GM12875 (cell line): Measurements from ENCODE around the gene ATXN10.
"Not testable (repeated sequence)": the region's sequence is repeated elsewhere in the genome, so short reads cannot be mapped to it uniquely, and the experiment has no call there.

Experiments
- H3K4me3 ChIP-seq: one replicate; pipeline ENCODE4 v1.5.1; 2011; ENCODE audit warnings: low read depth, low read length, control low read depth
- TF ChIP-seq, protein P1 (sequence below): IDR thresholded peaks from 2 replicates; pipeline ENCODE4 v1.5.1; 2011; ENCODE audit warnings: low read depth, mild to moderate bottlenecking, control low read depth, inconsistent platforms, low read length, moderate library complexity, borderline replicate concordance; ENCODE audit not compliant: insufficient read depth

Gene ATXN10

DNA sequence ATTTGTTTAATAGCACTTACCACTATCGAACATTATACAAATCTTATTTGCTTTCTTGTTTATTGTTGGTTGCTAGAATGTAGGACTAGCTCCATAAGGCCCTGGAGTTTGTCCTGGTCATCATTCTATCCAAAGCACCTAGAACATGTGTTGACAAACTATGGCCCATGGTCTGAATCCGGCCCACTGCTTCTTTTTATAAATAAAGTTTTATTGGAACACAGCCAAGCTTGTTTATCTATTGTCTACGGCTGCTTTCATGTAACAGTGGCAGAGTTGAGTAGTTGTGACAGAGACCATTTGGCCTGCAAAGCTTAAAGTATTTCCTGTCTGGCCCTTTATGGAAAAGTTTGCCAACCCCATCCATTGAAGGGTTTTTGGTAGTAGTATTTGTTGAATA lies 38.8 kb downstream of the ATXN10 start:
- no peak overlapping the region for H3K4me3 ChIP-seq
- TF ChIP-seq, protein P1, sequence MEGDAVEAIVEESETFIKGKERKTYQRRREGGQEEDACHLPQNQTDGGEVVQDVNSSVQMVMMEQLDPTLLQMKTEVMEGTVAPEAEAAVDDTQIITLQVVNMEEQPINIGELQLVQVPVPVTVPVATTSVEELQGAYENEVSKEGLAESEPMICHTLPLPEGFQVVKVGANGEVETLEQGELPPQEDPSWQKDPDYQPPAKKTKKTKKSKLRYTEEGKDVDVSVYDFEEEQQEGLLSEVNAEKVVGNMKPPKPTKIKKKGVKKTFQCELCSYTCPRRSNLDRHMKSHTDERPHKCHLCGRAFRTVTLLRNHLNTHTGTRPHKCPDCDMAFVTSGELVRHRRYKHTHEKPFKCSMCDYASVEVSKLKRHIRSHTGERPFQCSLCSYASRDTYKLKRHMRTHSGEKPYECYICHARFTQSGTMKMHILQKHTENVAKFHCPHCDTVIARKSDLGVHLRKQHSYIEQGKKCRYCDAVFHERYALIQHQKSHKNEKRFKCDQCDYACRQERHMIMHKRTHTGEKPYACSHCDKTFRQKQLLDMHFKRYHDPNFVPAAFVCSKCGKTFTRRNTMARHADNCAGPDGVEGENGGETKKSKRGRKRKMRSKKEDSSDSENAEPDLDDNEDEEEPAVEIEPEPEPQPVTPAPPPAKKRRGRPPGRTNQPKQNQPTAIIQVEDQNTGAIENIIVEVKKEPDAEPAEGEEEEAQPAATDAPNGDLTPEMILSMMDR = no peak

DNA sequence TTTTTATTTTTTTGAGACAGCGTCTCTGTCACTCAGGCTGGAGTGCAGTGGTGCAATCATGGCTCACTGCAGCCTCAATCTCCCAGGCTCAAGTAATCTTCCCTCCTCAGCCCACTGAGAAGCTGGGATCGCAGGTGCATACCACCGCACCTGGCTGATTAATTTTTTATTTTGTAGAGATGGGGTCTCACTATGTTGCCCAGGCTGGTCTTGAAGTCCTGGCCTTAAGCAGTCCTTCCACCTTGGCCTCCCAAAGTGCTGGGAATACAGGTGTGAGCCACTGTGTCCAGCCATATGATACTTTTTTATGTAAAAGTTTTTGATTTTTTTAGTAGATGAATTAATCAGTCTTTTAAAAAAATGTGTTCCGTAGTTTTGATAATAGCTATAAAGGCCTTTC lies 42.8 kb downstream of the ATXN10 start:
- H3K4me3 ChIP-seq = not testable (repeated sequence)

DNA sequence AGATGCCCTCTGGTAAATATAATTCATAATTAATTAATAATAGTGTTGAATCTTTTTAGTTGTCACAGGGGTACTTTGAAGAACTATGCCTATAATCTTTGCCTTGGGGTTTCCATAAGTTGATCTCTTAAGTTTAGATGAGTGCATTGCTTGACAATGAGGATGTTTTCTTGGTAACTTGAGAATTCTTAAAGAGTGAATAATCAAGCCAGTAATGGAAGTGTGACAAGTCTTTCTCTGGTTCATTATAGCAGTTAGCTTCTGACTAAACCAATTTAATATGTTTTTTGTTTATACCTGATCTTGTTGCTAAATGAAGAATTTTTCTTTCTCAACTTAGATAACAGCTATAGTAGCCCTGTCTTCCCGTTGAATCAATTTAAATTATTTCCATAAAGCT lies 46.2 kb downstream of the ATXN10 start:
- TF ChIP-seq, protein P1 = no peak
- H3K4me3 ChIP-seq = no peak overlapping the region

DNA sequence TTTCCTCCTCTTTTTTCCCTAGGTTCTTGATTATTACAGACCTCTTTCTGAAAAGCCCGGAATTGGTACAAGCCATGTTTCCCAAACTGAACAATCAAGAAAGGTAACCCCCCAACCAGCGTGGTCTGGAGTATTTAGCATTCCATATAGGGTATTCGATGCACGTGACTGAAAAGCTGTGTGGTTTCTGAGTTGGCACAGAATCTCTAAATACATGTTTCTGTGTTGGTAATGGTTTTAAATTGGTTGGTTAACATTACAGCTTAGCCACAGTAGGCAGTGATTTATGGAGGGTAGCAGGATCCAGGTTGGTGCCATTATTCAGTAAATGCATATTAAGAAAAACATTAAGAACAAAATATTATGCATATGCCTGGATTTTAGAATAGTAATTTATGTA lies 46.8 kb downstream of the ATXN10 start:
- TF ChIP-seq, protein P1 = no peak
- H3K4me3 ChIP-seq = no peak overlapping the region

DNA sequence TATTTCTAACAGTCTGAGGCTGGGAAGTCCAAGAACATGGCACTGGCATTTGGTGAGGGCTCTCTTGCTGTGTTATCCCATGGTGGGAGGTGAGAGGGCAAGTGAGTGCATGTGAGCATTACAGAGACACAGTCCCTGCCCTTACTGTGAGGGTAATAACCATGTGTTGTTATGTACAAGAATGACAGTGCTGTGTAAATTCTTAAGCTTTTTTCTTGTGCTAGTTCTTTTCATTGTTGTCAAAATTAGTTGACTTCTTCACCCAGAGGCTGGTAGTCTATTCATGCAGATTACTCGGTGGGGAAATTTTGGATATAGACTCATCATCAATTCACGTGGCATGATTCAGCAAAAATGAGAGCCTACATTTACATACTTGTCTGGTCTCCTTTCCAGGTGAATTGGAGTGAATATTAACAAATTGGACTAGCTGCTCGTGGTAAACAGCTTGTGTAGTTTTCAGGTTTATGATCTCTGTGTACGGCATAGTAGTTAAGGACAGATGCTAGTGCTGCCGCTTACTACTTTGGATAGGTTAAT lies 49.3 kb downstream of the ATXN10 start:
- H3K4me3 ChIP-seq = no peak overlapping the region
- TF ChIP-seq, protein P1 = no peak

DNA sequence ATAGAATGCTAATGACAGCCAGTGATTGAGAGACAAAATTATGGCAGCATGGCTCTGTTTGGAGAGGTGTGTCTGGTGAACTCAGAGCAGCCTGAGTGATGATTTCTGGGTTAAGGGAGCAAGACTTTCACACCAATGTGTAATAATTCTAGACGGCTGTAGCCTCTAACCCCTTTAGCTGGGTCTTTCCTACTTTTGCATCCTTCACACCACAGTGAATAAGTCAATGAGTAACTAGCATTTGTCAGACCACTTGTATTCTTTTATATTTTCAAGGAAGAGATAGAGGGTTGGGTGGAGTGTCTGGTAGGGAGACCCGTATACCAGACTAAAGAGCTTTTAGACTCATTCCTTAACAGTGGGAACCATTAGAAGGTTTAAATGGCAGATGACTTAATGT lies 50.4 kb downstream of the ATXN10 start:
- H3K4me3 ChIP-seq = no peak overlapping the region
- TF ChIP-seq, protein P1 = no peak

DNA sequence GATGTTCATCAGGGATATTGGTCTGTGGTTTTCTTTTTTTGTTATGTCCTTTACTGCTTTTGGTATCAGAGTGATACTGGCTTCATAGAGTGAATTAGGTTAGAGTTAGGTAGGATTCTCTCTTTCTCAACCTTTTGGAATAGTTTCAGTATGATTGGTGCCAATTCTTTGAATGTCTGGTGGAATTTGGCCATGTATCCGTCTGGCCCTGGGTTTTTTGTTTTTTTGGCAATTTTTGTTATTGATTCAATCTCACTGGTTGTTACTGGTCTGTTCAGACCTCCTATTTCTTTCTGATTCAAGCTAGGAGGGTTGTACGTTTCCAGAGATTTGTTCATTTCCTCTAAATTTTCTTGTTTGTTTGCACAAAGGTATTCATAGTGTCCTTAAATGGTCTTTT lies 54.4 kb downstream of the ATXN10 start:
- TF ChIP-seq, protein P1 = no peak
- no peak overlapping the region for H3K4me3 ChIP-seq

DNA sequence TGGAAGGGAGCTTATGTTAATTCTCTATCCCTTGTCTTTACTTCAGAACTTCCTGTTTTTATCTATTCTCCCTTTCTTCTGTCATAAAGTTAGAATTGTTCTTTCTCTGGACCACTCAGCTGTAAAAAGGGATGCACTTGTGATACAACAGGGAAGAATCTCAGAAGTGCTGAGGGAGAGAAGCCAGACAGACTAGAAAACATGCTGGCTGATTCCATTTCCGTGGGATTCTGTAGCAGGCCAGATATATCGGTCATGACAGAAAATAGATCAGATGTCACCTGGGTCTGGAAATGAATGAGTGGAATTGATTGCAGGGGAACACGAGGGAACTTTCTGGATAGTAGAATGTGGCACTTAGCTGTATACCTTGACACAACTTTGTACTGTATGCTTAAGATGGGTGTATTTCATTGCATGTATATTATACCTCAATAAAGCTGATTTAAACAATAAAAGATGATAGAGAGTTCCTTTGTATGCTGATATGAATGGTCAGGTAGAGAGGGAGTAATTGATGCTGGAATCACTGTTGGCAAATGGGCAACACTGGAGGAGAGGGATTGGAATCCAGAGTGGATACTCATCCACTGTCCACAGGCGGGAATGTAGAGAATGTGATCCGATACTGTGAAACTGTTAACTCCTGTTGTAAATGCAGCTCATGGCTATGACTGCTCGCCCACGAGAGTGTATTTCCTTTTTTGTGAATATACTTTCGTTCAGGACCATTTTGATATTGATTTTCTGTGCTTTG lies 59.6 kb downstream of the ATXN10 start:
- TF ChIP-seq, protein P1 = no peak

More for the DNA sequence above, 59.6 kb downstream of the ATXN10 start:
- H3K4me3 ChIP-seq = no peak overlapping the region
